Measurements from ENCODE around the gene TMEM250.

DNA sequence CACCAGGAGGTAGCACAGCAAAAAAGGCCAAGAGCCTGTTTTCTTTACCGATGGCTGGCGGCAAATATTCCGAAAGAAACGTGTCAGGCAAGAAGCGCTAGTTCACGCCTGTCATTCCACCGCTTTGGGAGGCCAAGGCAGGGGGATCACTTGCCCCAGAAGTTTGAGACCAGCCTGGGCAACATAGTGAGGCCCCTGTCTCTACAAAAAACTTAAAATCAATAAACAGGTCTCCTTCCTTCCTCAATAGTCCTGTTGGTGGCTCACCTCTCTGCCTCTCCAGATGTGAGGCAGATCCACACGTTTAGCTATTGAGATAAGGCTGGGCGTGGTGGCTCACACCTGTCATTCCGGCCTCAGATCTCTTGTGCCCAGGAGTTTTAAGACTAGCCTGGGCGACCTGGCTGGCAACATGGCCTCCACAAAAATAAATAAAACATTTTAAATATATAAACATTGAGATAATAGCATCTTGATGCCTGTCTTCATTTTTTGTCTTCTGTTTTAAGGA is 1.3 kb upstream of the TMEM250 start:
- TF ChIP-seq, protein P1, sequence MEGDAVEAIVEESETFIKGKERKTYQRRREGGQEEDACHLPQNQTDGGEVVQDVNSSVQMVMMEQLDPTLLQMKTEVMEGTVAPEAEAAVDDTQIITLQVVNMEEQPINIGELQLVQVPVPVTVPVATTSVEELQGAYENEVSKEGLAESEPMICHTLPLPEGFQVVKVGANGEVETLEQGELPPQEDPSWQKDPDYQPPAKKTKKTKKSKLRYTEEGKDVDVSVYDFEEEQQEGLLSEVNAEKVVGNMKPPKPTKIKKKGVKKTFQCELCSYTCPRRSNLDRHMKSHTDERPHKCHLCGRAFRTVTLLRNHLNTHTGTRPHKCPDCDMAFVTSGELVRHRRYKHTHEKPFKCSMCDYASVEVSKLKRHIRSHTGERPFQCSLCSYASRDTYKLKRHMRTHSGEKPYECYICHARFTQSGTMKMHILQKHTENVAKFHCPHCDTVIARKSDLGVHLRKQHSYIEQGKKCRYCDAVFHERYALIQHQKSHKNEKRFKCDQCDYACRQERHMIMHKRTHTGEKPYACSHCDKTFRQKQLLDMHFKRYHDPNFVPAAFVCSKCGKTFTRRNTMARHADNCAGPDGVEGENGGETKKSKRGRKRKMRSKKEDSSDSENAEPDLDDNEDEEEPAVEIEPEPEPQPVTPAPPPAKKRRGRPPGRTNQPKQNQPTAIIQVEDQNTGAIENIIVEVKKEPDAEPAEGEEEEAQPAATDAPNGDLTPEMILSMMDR (IDR thresholded peaks at IDR 0.05): no peak
- TF ChIP-seq REST (IDR thresholded peaks at IDR 0.05; ENCODE audit: insufficient read depth in 1 of 2, low read depth in 2 of 2, low read length in 1 of 2): no peak

All from Panc1 (cell line).